ENCODE results near the gene GLT6D1. TPM values are rescaled to one million over a fixed set of nuclear protein-coding genes. Genes with fewer than 3 reads are reported as not detected.
A peak's percentile ranks its signal among the peaks of the same experiment; 100 is the strongest.

The GLT6D1 gene
- polyA plus RNA-seq, 1 donor from 2014 or later, result not detected

- H3K9me3 Mint-ChIP-seq, result no peaks in the 10 kb centered on the region
- H3K27me3 Mint-ChIP-seq, result peaks cover 2% of the 10 kb centered on the region
- no peak overlapping the region for H3K4me3 Mint-ChIP-seq
- no peak overlapping the region for H3K27ac Mint-ChIP-seq
- H3K36me3 Mint-ChIP-seq, result no peaks in the 10 kb centered on the region
- H3K4me1 Mint-ChIP-seq, result peaks cover 0 to 1% (median 0%) of the 10 kb centered on the region in 3 donors
These were observed 28.8 kb downstream of the GLT6D1 start for GRCh38 chr9:135610290-135611141.

- no peaks in the 10 kb centered on the region for H3K9me3 Mint-ChIP-seq
- no peaks in the 10 kb centered on the region for H3K36me3 Mint-ChIP-seq
- peak overlapping the region in 1 of 4 donors; percentile 39 for H3K4me3 Mint-ChIP-seq
- H3K4me1 Mint-ChIP-seq, result peaks cover 0 to 1% (median 0%) of the 10 kb centered on the region in 3 donors
- H3K27ac Mint-ChIP-seq, result no peak overlapping the region
- H3K27me3 Mint-ChIP-seq, result peaks cover 2% of the 10 kb centered on the region
These were observed 29.9 kb downstream of the GLT6D1 start for GRCh38 chr9:135609366-135609955.

- Mint-ChIP-seq H3K4me1 (peaks cover 0 to 1% (median 0%) of the 10 kb centered on the region in 3 donors), H3K4me3 (no peak overlapping the region), H3K36me3 (no peaks in the 10 kb centered on the region), H3K9me3 (no peaks in the 10 kb centered on the region), H3K27me3 (peaks cover 2% of the 10 kb centered on the region), H3K27ac (no peak overlapping the region)
These were observed 30.4 kb downstream of the GLT6D1 start for GRCh38 chr9:135608999-135609317.

- Mint-ChIP-seq H3K4me1 (peaks cover 0 to 1% (median 0%) of the 10 kb centered on the region in 3 donors), H3K9me3 (no peaks in the 10 kb centered on the region), H3K27ac (no peak overlapping the region), H3K27me3 (peaks cover 2% of the 10 kb centered on the region), H3K4me3 (no peak overlapping the region), H3K36me3 (no peaks in the 10 kb centered on the region)
These were observed 30.9 kb downstream of the GLT6D1 start for GRCh38 chr9:135608294-135608998.

GRCh38 chr9:135607401-135608293 is 31.7 kb downstream of the GLT6D1 start:
- Mint-ChIP-seq H3K4me3 (no peak overlapping the region), H3K27ac (no peak overlapping the region), H3K4me1 (peaks cover 0 to 1% (median 0%) of the 10 kb centered on the region in 3 donors), H3K36me3 (no peaks in the 10 kb centered on the region), H3K9me3 (no peaks in the 10 kb centered on the region), H3K27me3 (peaks cover 6% of the 10 kb centered on the region)

GRCh38 chr9:135606885-135607259 is 32.5 kb downstream of the GLT6D1 start:
- H3K27ac Mint-ChIP-seq, result no peak overlapping the region
- no peaks in the 10 kb centered on the region for H3K36me3 Mint-ChIP-seq
- peaks cover 0 to 1% (median 0%) of the 10 kb centered on the region in 3 donors for H3K4me1 Mint-ChIP-seq
- H3K9me3 Mint-ChIP-seq, result no peaks in the 10 kb centered on the region
- H3K4me3 Mint-ChIP-seq, result no peak overlapping the region
- peaks cover 6% of the 10 kb centered on the region for H3K27me3 Mint-ChIP-seq

GRCh38 chr9:135605238-135605781 is 34.0 kb downstream of the GLT6D1 start:
- H3K4me1 Mint-ChIP-seq, result no peaks in the 10 kb centered on the region
- H3K36me3 Mint-ChIP-seq, result no peaks in the 10 kb centered on the region
- no peak overlapping the region for H3K27ac Mint-ChIP-seq
- peaks cover 7% of the 10 kb centered on the region for H3K27me3 Mint-ChIP-seq
- no peak overlapping the region for H3K4me3 Mint-ChIP-seq
- H3K9me3 Mint-ChIP-seq, result no peaks in the 10 kb centered on the region

GRCh38 chr9:135604437-135605237 is 34.7 kb downstream of the GLT6D1 start:
- no peak overlapping the region for H3K4me3 Mint-ChIP-seq
- no peaks in the 10 kb centered on the region for H3K9me3 Mint-ChIP-seq
- H3K36me3 Mint-ChIP-seq, result no peaks in the 10 kb centered on the region

GRCh38 chr9:135602789-135603481 is 36.4 kb downstream of the GLT6D1 start:
- H3K27ac Mint-ChIP-seq, result no peak overlapping the region
- H3K9me3 Mint-ChIP-seq, result no peaks in the 10 kb centered on the region
- no peak overlapping the region for H3K4me3 Mint-ChIP-seq
- H3K36me3 Mint-ChIP-seq, result no peaks in the 10 kb centered on the region
- H3K4me1 Mint-ChIP-seq, result no peaks in the 10 kb centered on the region
- peaks cover 9% of the 10 kb centered on the region for H3K27me3 Mint-ChIP-seq

More at GRCh38 chr9:135604437-135605237, 34.7 kb downstream of the GLT6D1 start:
- H3K27ac Mint-ChIP-seq, result no peak overlapping the region
- peaks cover 7% of the 10 kb centered on the region for H3K27me3 Mint-ChIP-seq
- H3K4me1 Mint-ChIP-seq, result no peaks in the 10 kb centered on the region

GRCh38 chr9:135601988-135602387 is 37.4 kb downstream of the GLT6D1 start:
- Mint-ChIP-seq H3K4me3 (no peak overlapping the region), H3K36me3 (no peaks in the 10 kb centered on the region), H3K27me3 (peaks cover 9% of the 10 kb centered on the region), H3K9me3 (no peaks in the 10 kb centered on the region), H3K4me1 (no peaks in the 10 kb centered on the region), H3K27ac (no peak overlapping the region)

GRCh38 chr9:135600296-135600817 is 39.0 kb downstream of the GLT6D1 start:
- peaks cover 9% of the 10 kb centered on the region for H3K27me3 Mint-ChIP-seq
- H3K27ac Mint-ChIP-seq, result no peak overlapping the region
- H3K4me3 Mint-ChIP-seq, result peak overlapping the region in 1 of 4 donors; percentile 49
- peaks cover 0 to 2% (median 2%) of the 10 kb centered on the region in 3 donors for H3K9me3 Mint-ChIP-seq
- H3K36me3 Mint-ChIP-seq, result no peaks in the 10 kb centered on the region
- H3K4me1 Mint-ChIP-seq, result no peaks in the 10 kb centered on the region

GRCh38 chr9:135596211-135596610 is 43.1 kb downstream of the GLT6D1 start:
- Mint-ChIP-seq H3K9me3 (peaks cover 0 to 8% (median 2%) of the 10 kb centered on the region in 3 donors), H3K4me1 (no peaks in the 10 kb centered on the region), H3K4me3 (no peak overlapping the region), H3K36me3 (no peaks in the 10 kb centered on the region), H3K27me3 (peaks cover 3% of the 10 kb centered on the region), H3K27ac (no peak overlapping the region)

GRCh38 chr9:135592625-135593024 is 46.7 kb downstream of the GLT6D1 start:
- H3K4me3 Mint-ChIP-seq, result no peak overlapping the region
- no peaks in the 10 kb centered on the region for H3K4me1 Mint-ChIP-seq
- H3K27me3 Mint-ChIP-seq, result peaks cover 6% of the 10 kb centered on the region
- H3K36me3 Mint-ChIP-seq, result no peaks in the 10 kb centered on the region
- no peak overlapping the region for H3K27ac Mint-ChIP-seq
- peaks cover 0 to 8% (median 2%) of the 10 kb centered on the region in 3 donors for H3K9me3 Mint-ChIP-seq
